IMR-90 (cell line): Measurements from ENCODE around the gene CEACAM8. TPM values are rescaled to one million over a fixed set of nuclear protein-coding genes. Genes with fewer than 3 reads are reported as not detected.

Experiments used
- ATAC-seq: fragments of 200-7000 bp; cut with Tn5 transposase; 2 replicates; pipeline ENCODE4 v1.9.1; 2020; ENCODE audit warnings: low read depth, mild to moderate bottlenecking, moderate library complexity
- BruUV-seq: library from RNA; stranded (reverse); fragments of 400-500 nt; replicated peaks from 2 replicates; lab custom pipeline; 2021; lab: Mats Ljungman, UMichigan
- CTCF ChIA-PET: fragments of 300-600 bp; formaldehyde crosslinking; extraction: SDS; loops from one replicate; lab custom pipeline; 2021; ENCODE audit warnings: antibody characterized with exemption; lab: Yijun Ruan, JAX
- POLR2A ChIA-PET: fragments of 300-600 bp; sonication (Branson Sonifier 250); formaldehyde crosslinking; loops from one replicate; lab custom pipeline; 2022; ENCODE audit warnings: antibody characterized with exemption; ENCODE audit not compliant: unreplicated experiment; lab: Charles Lee
- DNase-seq: peaks from one replicate; pipeline ENCODE4 v3.0.0; 2013
- H2AFZ ChIP-seq: replicated peaks from 2 replicates; pipeline ENCODE3; 2013; ENCODE audit warnings: low read length, mild to moderate bottlenecking; ENCODE audit not compliant: poor library complexity
- H2AK5ac ChIP-seq: 2 replicates; pipeline ENCODE4 v1.6.1; 2013; ENCODE audit warnings: low read depth, low read length, inconsistent platforms
- H2AK9ac ChIP-seq: replicated peaks from 2 replicates; pipeline ENCODE3; 2013; ENCODE audit warnings: mild to moderate bottlenecking, low read depth, low read length, moderate library complexity; ENCODE audit not compliant: poor library complexity
- H2BK120ac ChIP-seq: 2 replicates; pipeline ENCODE4 v1.6.1; 2013; ENCODE audit warnings: low read depth, low read length, inconsistent platforms
- H2BK15ac ChIP-seq: 3 replicates; pipeline ENCODE4 v1.6.1; 2013; ENCODE audit warnings: low read depth, low read length, inconsistent platforms
- H2BK20ac ChIP-seq: 2 replicates; pipeline ENCODE4 v1.6.1; 2013; ENCODE audit warnings: low read depth, mild to moderate bottlenecking, inconsistent platforms, low read length, moderate library complexity
- H2BK5ac ChIP-seq: 2 replicates; pipeline ENCODE4 v1.6.1; 2013; ENCODE audit warnings: mild to moderate bottlenecking, low read depth, low read length, inconsistent platforms; ENCODE audit not compliant: poor library complexity, severe bottlenecking
- H3K14ac ChIP-seq: replicated peaks from 2 replicates; pipeline ENCODE4 v1.6.1; 2013; ENCODE audit warnings: low read depth, low read length, inconsistent platforms
- H3K18ac ChIP-seq: 2 replicates; pipeline ENCODE4 v1.6.1; 2013; ENCODE audit warnings: low read depth, low read length, control low read depth
- H3K23ac ChIP-seq: 2 replicates; pipeline ENCODE4 v1.6.1; 2013; ENCODE audit warnings: low read depth, low read length, inconsistent platforms
- H3K27ac ChIP-seq: 2 replicates; pipeline ENCODE4 v1.5.1; 2013; ENCODE audit warnings: mild to moderate bottlenecking, control low read depth, low read length; ENCODE audit not compliant: insufficient read depth
- H3K27me3 ChIP-seq: 2 replicates; pipeline ENCODE4 v1.6.1; 2013; ENCODE audit warnings: low read length; ENCODE audit not compliant: control insufficient read depth, insufficient read depth
- H3K36me3 ChIP-seq: 2 replicates; pipeline ENCODE4 v1.6.1; 2013; ENCODE audit warnings: low read length, mixed read lengths; ENCODE audit not compliant: control insufficient read depth, insufficient read depth
- H3K4ac ChIP-seq: 2 replicates; pipeline ENCODE4 v1.6.1; 2013; ENCODE audit warnings: low read depth, low read length, inconsistent platforms
- H3K4me1 ChIP-seq: 2 replicates; pipeline ENCODE4 v1.6.1; 2013; ENCODE audit warnings: low read length, mixed read lengths; ENCODE audit not compliant: control insufficient read depth, insufficient read depth
- H3K4me2 ChIP-seq: 2 replicates; pipeline ENCODE4 v1.6.1; 2013; ENCODE audit warnings: low read depth, mild to moderate bottlenecking, control low read depth, low read length, moderate library complexity
- H3K4me3 ChIP-seq: 2 replicates; pipeline ENCODE4 v1.5.1; 2013; ENCODE audit warnings: low read depth, mild to moderate bottlenecking, control low read depth, low read length, moderate library complexity; ENCODE audit not compliant: insufficient read depth
- H3K56ac ChIP-seq: 2 replicates; pipeline ENCODE4 v1.6.1; 2013; ENCODE audit warnings: low read length, inconsistent platforms; ENCODE audit not compliant: insufficient read depth; ENCODE audit errors: extremely low read depth
- H3K79me1 ChIP-seq, 2 experiments: 2 replicates each; pipeline ENCODE4 v1.6.1; 2013; ENCODE audit warnings: low read length in 2 of 2, inconsistent platforms in 1 of 2, low read depth in 1 of 2
- H3K9ac ChIP-seq: 2 replicates; pipeline ENCODE4 v1.6.1; 2013; ENCODE audit warnings: low read depth, low read length, control low read depth
- H3K9me1 ChIP-seq: 2 replicates; pipeline ENCODE4 v1.6.1; 2013; ENCODE audit warnings: low read length, inconsistent platforms; ENCODE audit not compliant: insufficient read depth
- H3K9me3 ChIP-seq: 2 replicates; pipeline ENCODE4 v1.6.1; 2013; ENCODE audit warnings: low read length; ENCODE audit not compliant: control insufficient read depth, insufficient read depth
- H4K20me1 ChIP-seq: 2 replicates; pipeline ENCODE4 v1.6.1; 2013; ENCODE audit warnings: low read length, inconsistent platforms; ENCODE audit not compliant: insufficient read depth
- H4K5ac ChIP-seq: 2 replicates; pipeline ENCODE4 v1.6.1; 2013; ENCODE audit warnings: mild to moderate bottlenecking, low read depth, low read length, control low read depth
- H4K8ac ChIP-seq, 2 experiments: 2 replicates each; pipeline ENCODE4 v1.6.1; 2013; ENCODE audit warnings: low read depth in 2 of 2, low read length in 2 of 2, control low read depth in 1 of 2, inconsistent platforms in 1 of 2
- H4K91ac ChIP-seq: 2 replicates; pipeline ENCODE4 v1.6.1; 2013; ENCODE audit warnings: low read depth, low read length, inconsistent platforms; ENCODE audit not compliant: insufficient read depth
- BHLHE40 ChIP-seq: fragments of 150-350 bp; IDR thresholded peaks from 2 replicates; pipeline ENCODE4 v1.6.1; 2016; ENCODE audit warnings: mild to moderate bottlenecking, low read depth, low read length
- CHD1 ChIP-seq: IDR thresholded peaks from 2 replicates; pipeline ENCODE4 v1.6.1; 2012; ENCODE audit warnings: low read depth, low read length, improper control_type of control experiment
- FOS ChIP-seq: fragments of 150-350 bp; IDR thresholded peaks from 2 replicates; pipeline ENCODE4 v1.6.1; 2016; ENCODE audit warnings: low read depth, low read length
- NFE2L2 ChIP-seq: fragments of 150-350 bp; IDR thresholded peaks from 2 replicates; pipeline ENCODE4 v1.6.1; 2016; ENCODE audit warnings: low read depth, mild to moderate bottlenecking, low read length
- POLR2A ChIP-seq: IDR thresholded peaks from 2 replicates; pipeline ENCODE4 v1.6.1; 2012; ENCODE audit warnings: mild to moderate bottlenecking, low read depth, low read length
- RAD21 ChIP-seq: IDR thresholded peaks from 2 replicates; pipeline ENCODE4 v1.6.1; 2012; ENCODE audit warnings: low read length, improper control_type of control experiment
- RCOR1 ChIP-seq: IDR thresholded peaks from 2 replicates; pipeline ENCODE4 v1.6.1; 2012; ENCODE audit warnings: mild to moderate bottlenecking, low read length, improper control_type of control experiment; ENCODE audit not compliant: insufficient replicate concordance
- RFX5 ChIP-seq: IDR thresholded peaks from 2 replicates; pipeline ENCODE4 v1.8.0; 2012; ENCODE audit warnings: low read depth, mild to moderate bottlenecking, low read length, moderate library complexity
- dilution Hi-C: fragments of 300-500 bp; cut with HindIII; formaldehyde crosslinking; loops from one replicate; pipeline ENCODE4 v1.14.3; 2018; ENCODE audit warnings: low sequenced_read_pairs; ENCODE audit not compliant: unreplicated experiment
- in situ Hi-C: fragments of 300-500 bp; cut with MboI; formaldehyde crosslinking; loops from 3 replicates; pipeline ENCODE4 v1.14.3; 2019; ENCODE audit warnings: low sequenced_read_pairs, inconsistent platforms, mixed read lengths
- intact Hi-C: fragments of 100-400 bp; cut with micrococcal nuclease; formaldehyde crosslinking; loops from 2 replicates; pipeline ENCODE4 v1.10.0; 2022
- polyA plus RNA-seq, 3 experiments: library from polyadenylated mRNA; depleted of rRNA; stranded (reverse); fragments of >200 nt; gene quantifications; 2 replicates each; pipeline ENCODE4 v1.2.3, GENCODE V29; 2012; ENCODE audit warnings: low replicate concordance in 1 of 3
- total RNA-seq: library from RNA; depleted of rRNA; stranded (reverse); fragments of >200 nt; gene quantifications from 2 replicates; pipeline ENCODE4 v1.2.3, GENCODE V29; 2012
- TF ChIP-seq, protein P1 (sequence below): fragments of 150-350 bp; IDR thresholded peaks from 2 replicates; pipeline ENCODE4 v1.6.1; 2017; ENCODE audit warnings: mild to moderate bottlenecking, antibody characterized with exemption, low read length, low read depth
- TF ChIP-seq, protein P2 (sequence below): fragments of 150-350 bp; IDR thresholded peaks from 2 replicates; pipeline ENCODE4 v1.6.1; 2016; ENCODE audit warnings: low read depth, mild to moderate bottlenecking, low read length, moderate library complexity, borderline replicate concordance

CEACAM8 gene
- total and polyA plus RNA-seq, 2 of the 4 experiments (the other 2 are of a cell fraction) = not detected

GRCh38 chr19:42534391-42534790, 60.3 kb downstream of the CEACAM8 start:
- BruUV-seq = no TSS peak
- Histone ChIP-seq H3K4me3 (no peak overlapping the region), H2BK15ac (no peak overlapping the region), H2BK5ac (no peak overlapping the region), H2AK9ac (no peak overlapping the region), H3K9ac (no peak overlapping the region), H3K4me1 (no peaks in the 10 kb centered on the region), H2BK20ac (no peak overlapping the region), H3K27ac (no peak overlapping the region), H2AK5ac (no peak overlapping the region), H4K91ac (no peak overlapping the region), H3K23ac (no peak overlapping the region), H3K36me3 (no peaks in the 10 kb centered on the region), H4K5ac (no peak overlapping the region), H4K8ac (no peak overlapping the region), H3K79me1 (no peaks in the 10 kb centered on the region), H2BK120ac (no peak overlapping the region), H3K4me2 (no peak overlapping the region), H3K9me3 (peaks cover 2% of the 10 kb centered on the region; the same call in 1 of the 2 replicates), H3K9me1 (no peaks in the 10 kb centered on the region), H3K4ac (no peak overlapping the region), H4K20me1 (no peaks in the 10 kb centered on the region), H3K56ac (no peak overlapping the region), H3K27me3 (peaks cover 7% of the 10 kb centered on the region), H3K18ac (no peak overlapping the region), H3K14ac (no peak overlapping the region), H2AFZ (no peak overlapping the region)
- no peak for TF ChIP-seq POLR2A
- TF ChIP-seq, protein P1, sequence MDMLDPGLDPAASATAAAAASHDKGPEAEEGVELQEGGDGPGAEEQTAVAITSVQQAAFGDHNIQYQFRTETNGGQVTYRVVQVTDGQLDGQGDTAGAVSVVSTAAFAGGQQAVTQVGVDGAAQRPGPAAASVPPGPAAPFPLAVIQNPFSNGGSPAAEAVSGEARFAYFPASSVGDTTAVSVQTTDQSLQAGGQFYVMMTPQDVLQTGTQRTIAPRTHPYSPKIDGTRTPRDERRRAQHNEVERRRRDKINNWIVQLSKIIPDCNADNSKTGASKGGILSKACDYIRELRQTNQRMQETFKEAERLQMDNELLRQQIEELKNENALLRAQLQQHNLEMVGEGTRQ = no peak
- TF ChIP-seq RCOR1 = no peak
- TF ChIP-seq RAD21 = no peak
- TF ChIP-seq, protein P2, sequence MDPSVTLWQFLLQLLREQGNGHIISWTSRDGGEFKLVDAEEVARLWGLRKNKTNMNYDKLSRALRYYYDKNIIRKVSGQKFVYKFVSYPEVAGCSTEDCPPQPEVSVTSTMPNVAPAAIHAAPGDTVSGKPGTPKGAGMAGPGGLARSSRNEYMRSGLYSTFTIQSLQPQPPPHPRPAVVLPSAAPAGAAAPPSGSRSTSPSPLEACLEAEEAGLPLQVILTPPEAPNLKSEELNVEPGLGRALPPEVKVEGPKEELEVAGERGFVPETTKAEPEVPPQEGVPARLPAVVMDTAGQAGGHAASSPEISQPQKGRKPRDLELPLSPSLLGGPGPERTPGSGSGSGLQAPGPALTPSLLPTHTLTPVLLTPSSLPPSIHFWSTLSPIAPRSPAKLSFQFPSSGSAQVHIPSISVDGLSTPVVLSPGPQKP = no peak
- TF ChIP-seq CHD1 = no peak
- no peak for TF ChIP-seq FOS
- TF ChIP-seq RFX5 = no peak
- no peak for TF ChIP-seq NFE2L2
- TF ChIP-seq BHLHE40 = no peak
- ATAC-seq (no peak), DNase-seq (no peak)
- intact Hi-C loops (no loop called here), dilution Hi-C loops (no loop called here), in situ Hi-C loops (no loop called here)
- ChIA-PET POLR2A (no interaction called here), CTCF (no interaction called here)
